GM23338 (cell line): ENCODE data around the gene RBMXL2. TPM values are rescaled to one million over a fixed set of nuclear protein-coding genes. Genes with fewer than 3 reads are reported as not detected.

Experiments
- ATAC-seq: fragments of 200-7000 bp; cut with Tn5 transposase; 3 replicates; pipeline ENCODE4 v1.9.1; 2020
- DNase-seq: peaks from one replicate; pipeline ENCODE4 v3.0.0-alpha.2; 2015; ENCODE audit warnings: low spot score
- H2AFZ ChIP-seq: fragments of 200-600 bp; sonication (generic); 2 replicates; pipeline ENCODE4 v1.8.0; 2016; ENCODE audit warnings: antibody characterized with exemption, mild to moderate bottlenecking, moderate library complexity
- H3F3A ChIP-seq: fragments of 200-600 bp; sonication (generic); replicated peaks from 2 replicates; pipeline ENCODE4 v1.8.0; 2017; ENCODE audit warnings: antibody characterized with exemption, mixed run types, low read depth
- H3K27ac ChIP-seq: fragments of 200-600 bp; sonication (generic); 2 replicates; pipeline ENCODE4 v1.6.1; 2016; ENCODE audit warnings: low read depth
- H3K27me3 ChIP-seq: fragments of 200-600 bp; sonication (generic); 2 replicates; pipeline ENCODE4 v1.8.0; 2016; ENCODE audit warnings: mild to moderate bottlenecking, mixed run types, moderate library complexity; ENCODE audit not compliant: insufficient read depth
- H3K36me3 ChIP-seq: fragments of 200-600 bp; sonication (generic); 2 replicates; pipeline ENCODE4 v1.8.0; 2016; ENCODE audit warnings: mild to moderate bottlenecking; ENCODE audit not compliant: insufficient read depth
- H3K4me1 ChIP-seq: fragments of 200-600 bp; sonication (generic); 2 replicates; pipeline ENCODE4 v1.8.0; 2016; ENCODE audit warnings: mild to moderate bottlenecking, moderate library complexity; ENCODE audit not compliant: insufficient read depth
- H3K4me2 ChIP-seq: fragments of 200-600 bp; sonication (generic); 2 replicates; pipeline ENCODE4 v1.7.1; 2017; ENCODE audit warnings: mixed run types
- H3K4me3 ChIP-seq: fragments of 200-600 bp; sonication (generic); 2 replicates; pipeline ENCODE4 v1.6.1; 2016; ENCODE audit warnings: mixed run types
- H3K79me2 ChIP-seq: fragments of 200-600 bp; sonication (generic); replicated peaks from 2 replicates; pipeline ENCODE4 v1.8.0; 2017; ENCODE audit warnings: mild to moderate bottlenecking; ENCODE audit not compliant: insufficient read depth
- H3K9me2 ChIP-seq: fragments of 200-600 bp; sonication (generic); 2 replicates; pipeline ENCODE4 v1.8.0; 2017; ENCODE audit not compliant: insufficient read depth
- H4K20me1 ChIP-seq: fragments of 200-600 bp; sonication (generic); replicated peaks from 2 replicates; pipeline ENCODE4 v1.8.0; 2017; ENCODE audit warnings: mild to moderate bottlenecking; ENCODE audit not compliant: insufficient read depth
- H3K27ac Mint-ChIP-seq: 2 replicates; pipeline ENCODE4 v1.8.0; 2020; ENCODE audit warnings: inconsistent platforms, mild to moderate bottlenecking, moderate library complexity, mixed read lengths
- H3K27me3 Mint-ChIP-seq: 3 replicates; pipeline ENCODE4 v1.8.0; 2022; ENCODE audit warnings: low read depth, mild to moderate bottlenecking, moderate library complexity, mixed read lengths, inconsistent platforms; ENCODE audit not compliant: insufficient read depth, poor library complexity
- H3K36me3 Mint-ChIP-seq: 3 replicates; pipeline ENCODE4 v1.8.0; 2021; ENCODE audit warnings: low read depth, mild to moderate bottlenecking, inconsistent platforms, moderate library complexity, mixed read lengths
- H3K4me1 Mint-ChIP-seq: 3 replicates; pipeline ENCODE4 v1.8.0; 2020; ENCODE audit warnings: mild to moderate bottlenecking, inconsistent platforms, mixed read lengths
- H3K4me3 Mint-ChIP-seq: 3 replicates; pipeline ENCODE4 v1.8.0; 2021; ENCODE audit warnings: moderate library complexity, mild to moderate bottlenecking, inconsistent platforms, mixed read lengths
- H3K9me3 Mint-ChIP-seq: 3 replicates; pipeline ENCODE4 v1.8.0; 2020; ENCODE audit warnings: moderate library complexity, mild to moderate bottlenecking, inconsistent platforms, mixed read lengths
- CREB1 ChIP-seq: fragments of 250-450 bp; sonication (Bioruptor Pico); IDR thresholded peaks from 2 replicates; pipeline ENCODE4 v1.5.0; 2020; ENCODE audit warnings: low read depth, mild to moderate bottlenecking, moderate library complexity
- EZH2 ChIP-seq: fragments of 200-600 bp; sonication (generic); IDR thresholded peaks from one replicate; pipeline ENCODE4 v1.8.0; 2017; ENCODE audit warnings: antibody characterized with exemption, mild to moderate bottlenecking, low read depth; ENCODE audit not compliant: unreplicated experiment
- EZH2phosphoT487 ChIP-seq: fragments of 200-600 bp; sonication (generic); IDR thresholded peaks from one replicate; pipeline ENCODE4 v1.8.1; 2018; ENCODE audit warnings: antibody characterized with exemption; ENCODE audit not compliant: unreplicated experiment
- JUNB ChIP-seq: IDR thresholded peaks from one replicate; pipeline ENCODE4 v1.6.1; 2016; ENCODE audit warnings: antibody characterized with exemption; ENCODE audit not compliant: unreplicated experiment
- NANOG ChIP-seq: IDR thresholded peaks from 2 replicates; pipeline ENCODE4 v1.6.1; 2016; ENCODE audit warnings: antibody characterized with exemption, borderline replicate concordance
- POLR2AphosphoS5 ChIP-seq: IDR thresholded peaks from 2 replicates; pipeline ENCODE4 v1.6.1; 2016; ENCODE audit warnings: antibody characterized with exemption, low read depth
- STAT1 ChIP-seq: IDR thresholded peaks from one replicate; pipeline ENCODE4 v1.6.1; 2016; ENCODE audit warnings: antibody characterized with exemption; ENCODE audit not compliant: unreplicated experiment
- ZNF114 ChIP-seq: fragments of 250-450 bp; sonication (Bioruptor Pico); IDR thresholded peaks from 2 replicates; pipeline ENCODE4 v1.5.0; 2020; ENCODE audit warnings: mild to moderate bottlenecking, moderate library complexity
- ZNF331 ChIP-seq: fragments of 250-450 bp; sonication (Bioruptor Pico); IDR thresholded peaks from 2 replicates; pipeline ENCODE4 v1.5.0; 2020; ENCODE audit warnings: low read depth, mild to moderate bottlenecking, moderate library complexity
- polyA plus RNA-seq: library from polyadenylated mRNA; unstranded; fragments of >200 nt; fragmentation: Nextera tagmentation; extraction: Ambion mirVana; gene quantifications from 2 replicates; pipeline ENCODE4 v1.2.1, GENCODE V29; 2016
- total RNA-seq: library from RNA; depleted of rRNA; stranded (reverse); fragments of >200 nt; shearing (Covaris generic); gene quantifications from 2 replicates; pipeline ENCODE4 v1.2.3, GENCODE V29; 2014
- TF ChIP-seq, protein P1 (sequence below), 2 experiments: fragments of 200-600 bp in 1 of 2; sonication (generic) in 1 of 2; conservative IDR thresholded peaks; 2 replicates each; pipeline versions ENCODE4 v1.5.1 to v1.6.1; 2016 to 2017; ENCODE audit warnings: antibody characterized with exemption in 2 of 2, low read depth in 2 of 2, mild to moderate bottlenecking in 2 of 2, moderate library complexity in 1 of 2
- TF ChIP-seq, protein P2 (sequence below): fragments of 250-450 bp; sonication (Bioruptor Pico); IDR thresholded peaks from 2 replicates; pipeline ENCODE4 v1.5.0; 2020; ENCODE audit warnings: mild to moderate bottlenecking, moderate library complexity
- TF ChIP-seq, protein P3 (sequence below): IDR thresholded peaks from 2 replicates; pipeline ENCODE4 v1.6.1; 2016; ENCODE audit warnings: antibody characterized with exemption
- TF ChIP-seq, protein P4 (sequence below): IDR thresholded peaks from one replicate; pipeline ENCODE4 v1.6.1; 2018; ENCODE audit warnings: antibody characterized with exemption; ENCODE audit not compliant: unreplicated experiment

Gene RBMXL2
- total and polyA plus RNA-seq, 2 experiments from 2014 or later = 0.17 TPM; not detected in 1

DNA sequence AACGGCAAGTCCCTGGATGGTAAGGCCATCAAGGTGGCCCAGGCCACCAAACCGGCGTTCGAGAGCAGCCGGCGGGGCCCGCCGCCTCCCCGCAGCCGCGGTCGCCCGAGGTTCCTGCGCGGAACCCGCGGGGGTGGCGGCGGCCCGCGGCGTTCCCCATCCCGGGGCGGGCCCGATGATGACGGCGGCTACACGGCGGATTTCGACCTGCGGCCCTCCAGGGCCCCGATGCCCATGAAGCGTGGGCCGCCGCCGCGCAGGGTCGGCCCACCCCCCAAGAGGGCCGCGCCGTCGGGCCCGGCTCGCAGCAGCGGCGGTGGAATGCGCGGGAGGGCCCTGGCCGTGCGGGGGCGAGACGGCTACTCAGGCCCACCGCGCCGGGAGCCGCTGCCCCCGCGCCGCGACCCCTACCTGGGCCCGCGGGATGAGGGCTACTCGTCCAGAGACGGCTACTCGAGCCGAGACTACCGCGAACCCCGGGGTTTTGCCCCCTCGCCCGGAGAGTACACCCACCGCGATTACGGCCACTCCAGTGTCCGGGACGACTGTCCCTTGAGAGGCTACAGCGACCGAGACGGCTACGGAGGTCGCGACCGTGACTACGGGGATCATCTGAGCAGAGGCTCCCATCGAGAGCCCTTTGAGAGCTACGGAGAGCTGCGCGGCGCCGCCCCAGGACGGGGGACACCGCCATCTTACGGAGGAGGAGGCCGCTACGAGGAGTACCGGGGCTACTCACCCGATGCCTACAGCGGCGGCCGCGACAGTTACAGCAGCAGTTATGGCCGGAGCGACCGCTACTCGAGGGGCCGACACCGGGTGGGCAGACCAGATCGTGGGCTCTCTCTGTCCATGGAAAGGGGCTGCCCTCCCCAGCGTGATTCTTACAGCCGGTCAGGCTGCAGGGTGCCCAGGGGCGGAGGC lies 792 bp downstream of the RBMXL2 start:
- H3K4me3 ChIP-seq = no peak overlapping the region
- no peaks in the 10 kb centered on the region for H3K79me2 ChIP-seq
- no peaks in the 10 kb centered on the region for H3F3A ChIP-seq
- Mint-ChIP-seq H3K27ac (no peak overlapping the region), H3K36me3 (no peaks in the 10 kb centered on the region; the same call in 2 of the 3 replicates), H3K27me3 (no peaks in the 10 kb centered on the region), H3K4me3 (no peak overlapping the region), H3K4me1 (no peaks in the 10 kb centered on the region), H3K9me3 (peaks cover 15% of the 10 kb centered on the region; the same call in 2 of the 3 replicates)
- no peak overlapping the region for H2AFZ ChIP-seq
- H3K27me3 ChIP-seq = no peaks in the 10 kb centered on the region
- no peak overlapping the region for H3K27ac ChIP-seq
- no peaks in the 10 kb centered on the region for H3K36me3 ChIP-seq
- no peak overlapping the region for H3K4me2 ChIP-seq
- TF ChIP-seq, protein P1, sequence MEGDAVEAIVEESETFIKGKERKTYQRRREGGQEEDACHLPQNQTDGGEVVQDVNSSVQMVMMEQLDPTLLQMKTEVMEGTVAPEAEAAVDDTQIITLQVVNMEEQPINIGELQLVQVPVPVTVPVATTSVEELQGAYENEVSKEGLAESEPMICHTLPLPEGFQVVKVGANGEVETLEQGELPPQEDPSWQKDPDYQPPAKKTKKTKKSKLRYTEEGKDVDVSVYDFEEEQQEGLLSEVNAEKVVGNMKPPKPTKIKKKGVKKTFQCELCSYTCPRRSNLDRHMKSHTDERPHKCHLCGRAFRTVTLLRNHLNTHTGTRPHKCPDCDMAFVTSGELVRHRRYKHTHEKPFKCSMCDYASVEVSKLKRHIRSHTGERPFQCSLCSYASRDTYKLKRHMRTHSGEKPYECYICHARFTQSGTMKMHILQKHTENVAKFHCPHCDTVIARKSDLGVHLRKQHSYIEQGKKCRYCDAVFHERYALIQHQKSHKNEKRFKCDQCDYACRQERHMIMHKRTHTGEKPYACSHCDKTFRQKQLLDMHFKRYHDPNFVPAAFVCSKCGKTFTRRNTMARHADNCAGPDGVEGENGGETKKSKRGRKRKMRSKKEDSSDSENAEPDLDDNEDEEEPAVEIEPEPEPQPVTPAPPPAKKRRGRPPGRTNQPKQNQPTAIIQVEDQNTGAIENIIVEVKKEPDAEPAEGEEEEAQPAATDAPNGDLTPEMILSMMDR (conservative IDR thresholded peaks at IDR 0.05; ENCODE audit: low read depth in 2 of 2) = no peak
- TF ChIP-seq ZNF331 (no peak), EZH2phosphoT487 (no peak), JUNB (no peak), EZH2 (no peak), ZNF114 (no peak), CREB1 (CRISPR knock-in tag) (no peak), NANOG (no peak), STAT1 (no peak), POLR2AphosphoS5 (no peak)
- TF ChIP-seq, protein P2, sequence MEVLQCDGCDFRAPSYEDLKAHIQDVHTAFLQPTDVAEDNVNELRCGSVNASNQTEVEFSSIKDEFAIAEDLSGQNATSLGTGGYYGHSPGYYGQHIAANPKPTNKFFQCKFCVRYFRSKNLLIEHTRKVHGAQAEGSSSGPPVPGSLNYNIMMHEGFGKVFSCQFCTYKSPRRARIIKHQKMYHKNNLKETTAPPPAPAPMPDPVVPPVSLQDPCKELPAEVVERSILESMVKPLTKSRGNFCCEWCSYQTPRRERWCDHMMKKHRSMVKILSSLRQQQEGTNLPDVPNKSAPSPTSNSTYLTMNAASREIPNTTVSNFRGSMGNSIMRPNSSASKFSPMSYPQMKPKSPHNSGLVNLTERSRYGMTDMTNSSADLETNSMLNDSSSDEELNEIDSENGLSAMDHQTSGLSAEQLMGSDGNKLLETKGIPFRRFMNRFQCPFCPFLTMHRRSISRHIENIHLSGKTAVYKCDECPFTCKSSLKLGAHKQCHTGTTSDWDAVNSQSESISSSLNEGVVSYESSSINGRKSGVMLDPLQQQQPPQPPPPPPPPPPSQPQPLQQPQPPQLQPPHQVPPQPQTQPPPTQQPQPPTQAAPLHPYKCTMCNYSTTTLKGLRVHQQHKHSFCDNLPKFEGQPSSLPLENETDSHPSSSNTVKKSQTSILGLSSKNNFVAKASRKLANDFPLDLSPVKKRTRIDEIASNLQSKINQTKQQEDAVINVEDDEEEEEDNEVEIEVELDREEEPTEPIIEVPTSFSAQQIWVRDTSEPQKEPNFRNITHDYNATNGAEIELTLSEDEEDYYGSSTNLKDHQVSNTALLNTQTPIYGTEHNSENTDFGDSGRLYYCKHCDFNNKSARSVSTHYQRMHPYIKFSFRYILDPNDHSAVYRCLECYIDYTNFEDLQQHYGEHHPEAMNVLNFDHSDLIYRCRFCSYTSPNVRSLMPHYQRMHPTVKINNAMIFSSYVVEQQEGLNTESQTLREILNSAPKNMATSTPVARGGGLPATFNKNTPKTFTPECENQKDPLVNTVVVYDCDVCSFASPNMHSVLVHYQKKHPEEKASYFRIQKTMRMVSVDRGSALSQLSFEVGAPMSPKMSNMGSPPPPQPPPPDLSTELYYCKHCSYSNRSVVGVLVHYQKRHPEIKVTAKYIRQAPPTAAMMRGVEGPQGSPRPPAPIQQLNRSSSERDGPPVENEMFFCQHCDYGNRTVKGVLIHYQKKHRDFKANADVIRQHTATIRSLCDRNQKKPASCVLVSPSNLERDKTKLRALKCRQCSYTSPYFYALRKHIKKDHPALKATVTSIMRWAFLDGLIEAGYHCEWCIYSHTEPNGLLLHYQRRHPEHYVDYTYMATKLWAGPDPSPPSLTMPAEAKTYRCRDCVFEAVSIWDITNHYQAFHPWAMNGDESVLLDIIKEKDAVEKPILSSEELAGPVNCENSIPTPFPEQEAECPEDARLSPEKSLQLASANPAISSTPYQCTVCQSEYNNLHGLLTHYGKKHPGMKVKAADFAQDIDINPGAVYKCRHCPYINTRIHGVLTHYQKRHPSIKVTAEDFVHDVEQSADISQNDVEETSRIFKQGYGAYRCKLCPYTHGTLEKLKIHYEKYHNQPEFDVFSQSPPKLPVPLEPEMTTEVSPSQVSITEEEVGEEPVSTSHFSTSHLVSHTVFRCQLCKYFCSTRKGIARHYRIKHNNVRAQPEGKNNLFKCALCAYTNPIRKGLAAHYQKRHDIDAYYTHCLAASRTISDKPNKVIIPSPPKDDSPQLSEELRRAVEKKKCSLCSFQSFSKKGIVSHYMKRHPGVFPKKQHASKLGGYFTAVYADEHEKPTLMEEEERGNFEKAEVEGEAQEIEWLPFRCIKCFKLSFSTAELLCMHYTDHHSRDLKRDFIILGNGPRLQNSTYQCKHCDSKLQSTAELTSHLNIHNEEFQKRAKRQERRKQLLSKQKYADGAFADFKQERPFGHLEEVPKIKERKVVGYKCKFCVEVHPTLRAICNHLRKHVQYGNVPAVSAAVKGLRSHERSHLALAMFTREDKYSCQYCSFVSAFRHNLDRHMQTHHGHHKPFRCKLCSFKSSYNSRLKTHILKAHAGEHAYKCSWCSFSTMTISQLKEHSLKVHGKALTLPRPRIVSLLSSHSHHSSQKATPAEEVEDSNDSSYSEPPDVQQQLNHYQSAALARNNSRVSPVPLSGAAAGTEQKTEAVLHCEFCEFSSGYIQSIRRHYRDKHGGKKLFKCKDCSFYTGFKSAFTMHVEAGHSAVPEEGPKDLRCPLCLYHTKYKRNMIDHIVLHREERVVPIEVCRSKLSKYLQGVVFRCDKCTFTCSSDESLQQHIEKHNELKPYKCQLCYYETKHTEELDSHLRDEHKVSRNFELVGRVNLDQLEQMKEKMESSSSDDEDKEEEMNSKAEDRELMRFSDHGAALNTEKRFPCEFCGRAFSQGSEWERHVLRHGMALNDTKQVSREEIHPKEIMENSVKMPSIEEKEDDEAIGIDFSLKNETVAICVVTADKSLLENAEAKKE (CRISPR knock-in tag) = no peak
- TF ChIP-seq, protein P3, sequence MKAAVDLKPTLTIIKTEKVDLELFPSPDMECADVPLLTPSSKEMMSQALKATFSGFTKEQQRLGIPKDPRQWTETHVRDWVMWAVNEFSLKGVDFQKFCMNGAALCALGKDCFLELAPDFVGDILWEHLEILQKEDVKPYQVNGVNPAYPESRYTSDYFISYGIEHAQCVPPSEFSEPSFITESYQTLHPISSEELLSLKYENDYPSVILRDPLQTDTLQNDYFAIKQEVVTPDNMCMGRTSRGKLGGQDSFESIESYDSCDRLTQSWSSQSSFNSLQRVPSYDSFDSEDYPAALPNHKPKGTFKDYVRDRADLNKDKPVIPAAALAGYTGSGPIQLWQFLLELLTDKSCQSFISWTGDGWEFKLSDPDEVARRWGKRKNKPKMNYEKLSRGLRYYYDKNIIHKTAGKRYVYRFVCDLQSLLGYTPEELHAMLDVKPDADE = no peak
- TF ChIP-seq, protein P4, sequence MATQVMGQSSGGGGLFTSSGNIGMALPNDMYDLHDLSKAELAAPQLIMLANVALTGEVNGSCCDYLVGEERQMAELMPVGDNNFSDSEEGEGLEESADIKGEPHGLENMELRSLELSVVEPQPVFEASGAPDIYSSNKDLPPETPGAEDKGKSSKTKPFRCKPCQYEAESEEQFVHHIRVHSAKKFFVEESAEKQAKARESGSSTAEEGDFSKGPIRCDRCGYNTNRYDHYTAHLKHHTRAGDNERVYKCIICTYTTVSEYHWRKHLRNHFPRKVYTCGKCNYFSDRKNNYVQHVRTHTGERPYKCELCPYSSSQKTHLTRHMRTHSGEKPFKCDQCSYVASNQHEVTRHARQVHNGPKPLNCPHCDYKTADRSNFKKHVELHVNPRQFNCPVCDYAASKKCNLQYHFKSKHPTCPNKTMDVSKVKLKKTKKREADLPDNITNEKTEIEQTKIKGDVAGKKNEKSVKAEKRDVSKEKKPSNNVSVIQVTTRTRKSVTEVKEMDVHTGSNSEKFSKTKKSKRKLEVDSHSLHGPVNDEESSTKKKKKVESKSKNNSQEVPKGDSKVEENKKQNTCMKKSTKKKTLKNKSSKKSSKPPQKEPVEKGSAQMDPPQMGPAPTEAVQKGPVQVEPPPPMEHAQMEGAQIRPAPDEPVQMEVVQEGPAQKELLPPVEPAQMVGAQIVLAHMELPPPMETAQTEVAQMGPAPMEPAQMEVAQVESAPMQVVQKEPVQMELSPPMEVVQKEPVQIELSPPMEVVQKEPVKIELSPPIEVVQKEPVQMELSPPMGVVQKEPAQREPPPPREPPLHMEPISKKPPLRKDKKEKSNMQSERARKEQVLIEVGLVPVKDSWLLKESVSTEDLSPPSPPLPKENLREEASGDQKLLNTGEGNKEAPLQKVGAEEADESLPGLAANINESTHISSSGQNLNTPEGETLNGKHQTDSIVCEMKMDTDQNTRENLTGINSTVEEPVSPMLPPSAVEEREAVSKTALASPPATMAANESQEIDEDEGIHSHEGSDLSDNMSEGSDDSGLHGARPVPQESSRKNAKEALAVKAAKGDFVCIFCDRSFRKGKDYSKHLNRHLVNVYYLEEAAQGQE = no peak
- no peaks in the 10 kb centered on the region for H4K20me1 ChIP-seq
- no peaks in the 10 kb centered on the region for H3K4me1 ChIP-seq
- H3K9me2 ChIP-seq = no peaks in the 10 kb centered on the region
- ATAC-seq (no peak), DNase-seq (no peak)
